ENCODE data around the gene SPIN1.

SPIN1 gene

GRCh38 chr9:88498880-88499279 lies 110.6 kb downstream of the SPIN1 start:
- Histone ChIP-seq H3K36me3 (ENCODE audit: insufficient read depth, low read length) (no peaks in the 10 kb centered on the region), H3K27me3 (ENCODE audit: insufficient read depth, low read length) (no peaks in the 10 kb centered on the region), H3K9me3 (ENCODE audit: low read length) (no peaks in the 10 kb centered on the region), H3K4me1 (ENCODE audit: insufficient read depth, low read length) (no peaks in the 10 kb centered on the region), H2AFZ (ENCODE audit: low read depth, low read length) (no peak overlapping the region), H3K4me3 (ENCODE audit: low read length) (no peak overlapping the region)

- H3K9me3 ChIP-seq (ENCODE audit: low read length) = no peaks in the 10 kb centered on the region
- H3K4me1 ChIP-seq (ENCODE audit: insufficient read depth, low read length) = no peaks in the 10 kb centered on the region
- H3K27me3 ChIP-seq (ENCODE audit: insufficient read depth, low read length) = no peaks in the 10 kb centered on the region
- no peak overlapping the region for H2AFZ ChIP-seq (ENCODE audit: low read depth, low read length)
- H3K36me3 ChIP-seq (ENCODE audit: insufficient read depth, low read length) = no peaks in the 10 kb centered on the region
- H3K4me3 ChIP-seq (ENCODE audit: low read length) = no peak overlapping the region
Observed at GRCh38 chr9:88501086-88501485, 112.8 kb downstream of the SPIN1 start.

GRCh38 chr9:88502552-88503034 lies 114.3 kb downstream of the SPIN1 start:
- no peak overlapping the region for H2AFZ ChIP-seq (ENCODE audit: low read depth, low read length)
- no peaks in the 10 kb centered on the region for H3K4me1 ChIP-seq (ENCODE audit: insufficient read depth, low read length)
- no peaks in the 10 kb centered on the region for H3K36me3 ChIP-seq (ENCODE audit: insufficient read depth, low read length)
- H3K4me3 ChIP-seq (ENCODE audit: low read length) = no peak overlapping the region
- no peaks in the 10 kb centered on the region for H3K9me3 ChIP-seq (ENCODE audit: low read length)
- H3K27me3 ChIP-seq (ENCODE audit: insufficient read depth, low read length) = no peaks in the 10 kb centered on the region

GRCh38 chr9:88503081-88503844 lies 115.0 kb downstream of the SPIN1 start:
- Histone ChIP-seq H3K4me1 (ENCODE audit: insufficient read depth, low read length) (no peaks in the 10 kb centered on the region), H3K27me3 (ENCODE audit: insufficient read depth, low read length) (no peaks in the 10 kb centered on the region), H3K9me3 (ENCODE audit: low read length) (no peaks in the 10 kb centered on the region), H2AFZ (ENCODE audit: low read depth, low read length) (no peak overlapping the region), H3K4me3 (ENCODE audit: low read length) (no peak overlapping the region), H3K36me3 (ENCODE audit: insufficient read depth, low read length) (no peaks in the 10 kb centered on the region)

GRCh38 chr9:88503845-88504764 lies 115.9 kb downstream of the SPIN1 start:
- Histone ChIP-seq H2AFZ (ENCODE audit: low read depth, low read length) (no peak overlapping the region), H3K27me3 (ENCODE audit: insufficient read depth, low read length) (no peaks in the 10 kb centered on the region), H3K4me1 (ENCODE audit: insufficient read depth, low read length) (no peaks in the 10 kb centered on the region), H3K36me3 (ENCODE audit: insufficient read depth, low read length) (no peaks in the 10 kb centered on the region), H3K9me3 (ENCODE audit: low read length) (no peaks in the 10 kb centered on the region), H3K4me3 (ENCODE audit: low read length) (no peak overlapping the region)

GRCh38 chr9:88508326-88508725 lies 120.1 kb downstream of the SPIN1 start:
- Histone ChIP-seq H3K36me3 (ENCODE audit: insufficient read depth, low read length) (no peaks in the 10 kb centered on the region), H3K27me3 (ENCODE audit: insufficient read depth, low read length) (no peaks in the 10 kb centered on the region), H3K4me1 (ENCODE audit: insufficient read depth, low read length) (no peaks in the 10 kb centered on the region), H3K4me3 (ENCODE audit: low read length) (no peak overlapping the region), H3K9me3 (ENCODE audit: low read length) (no peaks in the 10 kb centered on the region), H2AFZ (ENCODE audit: low read depth, low read length) (no peak overlapping the region)

GRCh38 chr9:88511906-88512305 lies 123.7 kb downstream of the SPIN1 start:
- H2AFZ ChIP-seq (ENCODE audit: low read depth, low read length) = no peak overlapping the region
- H3K36me3 ChIP-seq (ENCODE audit: insufficient read depth, low read length) = no peaks in the 10 kb centered on the region
- no peaks in the 10 kb centered on the region for H3K27me3 ChIP-seq (ENCODE audit: insufficient read depth, low read length)
- H3K9me3 ChIP-seq (ENCODE audit: low read length) = no peaks in the 10 kb centered on the region
- H3K4me3 ChIP-seq (ENCODE audit: low read length) = no peak overlapping the region
- H3K4me1 ChIP-seq (ENCODE audit: insufficient read depth, low read length) = no peaks in the 10 kb centered on the region

- H3K27me3 ChIP-seq (ENCODE audit: insufficient read depth, low read length) = no peaks in the 10 kb centered on the region
- H3K4me3 ChIP-seq (ENCODE audit: low read length) = no peak overlapping the region
- no peaks in the 10 kb centered on the region for H3K9me3 ChIP-seq (ENCODE audit: low read length)
- H3K36me3 ChIP-seq (ENCODE audit: insufficient read depth, low read length) = no peaks in the 10 kb centered on the region
- H2AFZ ChIP-seq (ENCODE audit: low read depth, low read length) = no peak overlapping the region
- H3K4me1 ChIP-seq (ENCODE audit: insufficient read depth, low read length) = no peaks in the 10 kb centered on the region
Observed at GRCh38 chr9:88514247-88514646, 126.0 kb downstream of the SPIN1 start.

- no peak overlapping the region for H3K4me3 ChIP-seq (ENCODE audit: low read length)
- H3K9me3 ChIP-seq (ENCODE audit: low read length) = no peaks in the 10 kb centered on the region
- no peaks in the 10 kb centered on the region for H3K36me3 ChIP-seq (ENCODE audit: insufficient read depth, low read length)
- H2AFZ ChIP-seq (ENCODE audit: low read depth, low read length) = no peak overlapping the region
- no peaks in the 10 kb centered on the region for H3K4me1 ChIP-seq (ENCODE audit: insufficient read depth, low read length)
- H3K27me3 ChIP-seq (ENCODE audit: insufficient read depth, low read length) = no peaks in the 10 kb centered on the region
Observed at GRCh38 chr9:88521308-88521707, 133.1 kb downstream of the SPIN1 start.

GRCh38 chr9:88522360-88522759 lies 134.1 kb downstream of the SPIN1 start:
- H3K9me3 ChIP-seq (ENCODE audit: low read length) = no peaks in the 10 kb centered on the region
- H3K27me3 ChIP-seq (ENCODE audit: insufficient read depth, low read length) = no peaks in the 10 kb centered on the region
- no peak overlapping the region for H2AFZ ChIP-seq (ENCODE audit: low read depth, low read length)

GRCh38 chr9:88523056-88523455 lies 134.8 kb downstream of the SPIN1 start:
- H3K27me3 ChIP-seq (ENCODE audit: insufficient read depth, low read length) = no peaks in the 10 kb centered on the region
- H2AFZ ChIP-seq (ENCODE audit: low read depth, low read length) = no peak overlapping the region
- no peaks in the 10 kb centered on the region for H3K9me3 ChIP-seq (ENCODE audit: low read length)
- no peaks in the 10 kb centered on the region for H3K4me1 ChIP-seq (ENCODE audit: insufficient read depth, low read length)
- no peak overlapping the region for H3K4me3 ChIP-seq (ENCODE audit: low read length)
- no peaks in the 10 kb centered on the region for H3K36me3 ChIP-seq (ENCODE audit: insufficient read depth, low read length)

More at GRCh38 chr9:88522360-88522759, 134.1 kb downstream of the SPIN1 start:
- H3K36me3 ChIP-seq (ENCODE audit: insufficient read depth, low read length) = no peaks in the 10 kb centered on the region
- H3K4me3 ChIP-seq (ENCODE audit: low read length) = no peak overlapping the region
- H3K4me1 ChIP-seq (ENCODE audit: insufficient read depth, low read length) = no peaks in the 10 kb centered on the region

- Histone ChIP-seq H3K27me3 (ENCODE audit: insufficient read depth, low read length) (peaks cover 4% of the 10 kb centered on the region), H3K4me1 (ENCODE audit: insufficient read depth, low read length) (no peaks in the 10 kb centered on the region), H3K9me3 (ENCODE audit: low read length) (no peaks in the 10 kb centered on the region), H3K4me3 (ENCODE audit: low read length) (no peak overlapping the region), H2AFZ (ENCODE audit: low read depth, low read length) (no peak overlapping the region), H3K36me3 (ENCODE audit: insufficient read depth, low read length) (no peaks in the 10 kb centered on the region)
Observed at GRCh38 chr9:88524911-88525310, 136.7 kb downstream of the SPIN1 start.

- H2AFZ ChIP-seq (ENCODE audit: low read depth, low read length) = no peak overlapping the region
- no peak overlapping the region for H3K4me3 ChIP-seq (ENCODE audit: low read length)
- no peaks in the 10 kb centered on the region for H3K9me3 ChIP-seq (ENCODE audit: low read length)
- no peaks in the 10 kb centered on the region for H3K4me1 ChIP-seq (ENCODE audit: insufficient read depth, low read length)
- peaks cover 16% of the 10 kb centered on the region for H3K27me3 ChIP-seq (ENCODE audit: insufficient read depth, low read length)
- no peaks in the 10 kb centered on the region for H3K36me3 ChIP-seq (ENCODE audit: insufficient read depth, low read length)
Observed at GRCh38 chr9:88527618-88528017, 139.4 kb downstream of the SPIN1 start.

Data from neuron (in vitro differentiated cells).